Ascending aorta (tissue), 2 donors: Measurements from ENCODE around the gene DHRS1. TPM values are rescaled to one million over a fixed set of nuclear protein-coding genes. Genes with fewer than 3 reads are reported as not detected.

ENCODE experiments used
- DNase-seq, 2 donors: peaks; one replicate each; pipeline ENCODE4 v3.0.0-alpha.2; 2019; ENCODE audit warnings: low spot score in 2 of 2
- H3K27ac ChIP-seq, 2 donors: fragments of 200-600 bp; sonication (generic); one replicate each; pipeline ENCODE4 v1.5.1; 2016 to 2017; ENCODE audit warnings: mild to moderate bottlenecking in 1 of 2
- H3K27me3 ChIP-seq: fragments of 200-600 bp; sonication (generic); one replicate; pipeline ENCODE4 v1.5.1; 2017
- H3K36me3 ChIP-seq, 2 donors: fragments of 200-600 bp; sonication (generic); one replicate each; pipeline ENCODE4 v1.5.1; 2016
- H3K4me1 ChIP-seq, 2 donors: fragments of 200-600 bp; sonication (generic); one replicate each; pipeline ENCODE4 v1.5.1; 2016 to 2017; ENCODE audit warnings: mild to moderate bottlenecking in 1 of 2
- H3K4me3 ChIP-seq, 2 donors: fragments of 200-600 bp; sonication (generic); one replicate each; pipeline ENCODE4 v1.5.1; 2016 to 2017; ENCODE audit warnings: mild to moderate bottlenecking in 1 of 2
- H3K9me3 ChIP-seq, 2 donors: fragments of 200-600 bp; sonication (generic); one replicate each; pipeline ENCODE4 v1.5.1; 2016
- CTCF ChIP-seq, 3 experiments: fragments of 200-600 bp in 2 of 3; fragments of 450-650 bp in 1 of 3; sonication (generic) in 2 of 3; IDR thresholded peaks; one replicate each; pipeline ENCODE4 v1.5.1; 2016 to 2019; ENCODE audit warnings: antibody characterized with exemption in 3 of 3, mild to moderate bottlenecking in 1 of 3, moderate library complexity in 1 of 3
- intact Hi-C: fragments of 100-400 bp; cut with DNase I; formaldehyde crosslinking; loops from one replicate; pipeline ENCODE4 v1.15.1; 2023
- total RNA-seq: library from RNA; depleted of rRNA; stranded (reverse); fragments of >200 nt; gene quantifications from one replicate; pipeline ENCODE4 v1.1.0, GENCODE V29; 2016

Gene DHRS1
- total RNA-seq, 1 donor from 2014 or later: 100 TPM

DNA sequence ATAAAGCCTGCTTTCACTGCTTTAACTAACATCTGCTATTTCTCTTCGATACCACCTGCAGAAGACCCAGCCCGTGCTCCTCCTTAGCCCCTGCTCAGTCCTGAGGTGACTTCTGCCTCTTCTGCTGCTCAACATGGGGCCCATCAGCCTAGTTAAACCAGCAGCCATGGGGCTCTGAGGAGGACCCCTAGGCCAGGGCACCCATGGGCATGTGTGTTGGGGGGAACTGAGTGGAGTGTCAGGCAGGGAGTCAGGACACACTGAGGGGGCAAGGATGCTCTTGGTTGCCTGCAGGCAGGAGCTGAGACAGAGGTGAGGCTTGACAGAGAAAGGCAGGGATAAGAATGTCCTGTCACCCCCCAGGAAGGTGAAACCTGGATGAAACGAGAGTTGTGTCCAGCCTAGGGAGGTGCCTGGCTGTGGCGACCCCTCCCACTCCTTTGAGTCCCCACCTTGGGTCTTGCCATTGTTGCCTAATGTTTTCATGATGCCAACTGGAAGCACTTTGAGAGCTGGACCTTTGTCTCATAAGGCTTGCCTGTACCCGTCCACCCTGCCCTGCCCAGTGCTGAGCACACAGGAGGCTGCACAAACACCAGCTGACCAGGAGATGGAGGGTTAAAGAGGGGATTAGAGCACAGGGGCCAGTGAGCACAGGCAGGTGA, 15.7 kb downstream of the DHRS1 start:
- Histone ChIP-seq H3K9me3 (no peaks in the 10 kb centered on the region), H3K4me1 (no peaks in the 10 kb centered on the region), H3K4me3 (no peak overlapping the region), H3K27ac (no peak overlapping the region), H3K27me3 (no peaks in the 10 kb centered on the region), H3K36me3 (no peaks in the 10 kb centered on the region)
- no peak for TF ChIP-seq CTCF (IDR thresholded peaks at IDR 0.05)
- DNase-seq: no peak
- intact Hi-C loops: no loop called here

GRCh38 chr14:24282736-24283135, 16.8 kb downstream of the DHRS1 start:
- Histone ChIP-seq H3K36me3 (no peaks in the 10 kb centered on the region), H3K4me1 (no peaks in the 10 kb centered on the region), H3K9me3 (no peaks in the 10 kb centered on the region), H3K27ac (no peak overlapping the region), H3K27me3 (no peaks in the 10 kb centered on the region), H3K4me3 (no peak overlapping the region)
- intact Hi-C loops: no loop called here
- no peak for TF ChIP-seq CTCF (IDR thresholded peaks at IDR 0.05)
- no peak for DNase-seq

DNA sequence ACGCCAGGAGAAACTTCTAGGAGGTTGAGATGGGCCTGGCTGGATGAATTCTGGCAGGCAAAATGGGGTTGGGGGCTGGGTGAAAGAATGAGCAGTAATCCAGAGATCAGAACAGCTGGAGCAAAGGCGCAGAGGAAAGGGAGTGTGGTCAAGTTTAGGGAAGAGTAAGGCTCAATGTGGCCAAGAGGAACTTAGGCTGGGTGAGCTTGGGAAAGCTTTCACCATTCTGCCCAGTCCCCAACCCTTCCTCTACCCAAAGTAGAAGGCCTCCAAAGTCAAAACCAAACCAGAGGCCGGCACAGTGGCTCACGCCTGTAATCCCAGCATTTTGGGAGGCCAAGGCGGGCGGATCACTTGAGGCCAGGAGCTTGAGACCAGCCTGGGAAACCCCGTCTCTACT, 17.9 kb downstream of the DHRS1 start:
- Histone ChIP-seq H3K27ac (no peak overlapping the region), H3K4me1 (no peaks in the 10 kb centered on the region), H3K36me3 (no peaks in the 10 kb centered on the region), H3K9me3 (no peaks in the 10 kb centered on the region), H3K4me3 (no peak overlapping the region), H3K27me3 (no peaks in the 10 kb centered on the region)
- DNase-seq: no peak
- TF ChIP-seq CTCF (IDR thresholded peaks at IDR 0.05): no peak
- intact Hi-C loops: no loop called here

- no peaks in the 10 kb centered on the region for H3K27me3 ChIP-seq
- DNase-seq: no peak
- H3K4me3 ChIP-seq: no peak overlapping the region
- H3K27ac ChIP-seq: no peak overlapping the region
- TF ChIP-seq CTCF (IDR thresholded peaks at IDR 0.05): no peak
- no peaks in the 10 kb centered on the region for H3K9me3 ChIP-seq
- no peaks in the 10 kb centered on the region for H3K4me1 ChIP-seq
- no peaks in the 10 kb centered on the region for H3K36me3 ChIP-seq
- intact Hi-C loops: no loop called here
Measured at GRCh38 chr14:24280797-24281460, 18.7 kb downstream of the DHRS1 start.

DNA sequence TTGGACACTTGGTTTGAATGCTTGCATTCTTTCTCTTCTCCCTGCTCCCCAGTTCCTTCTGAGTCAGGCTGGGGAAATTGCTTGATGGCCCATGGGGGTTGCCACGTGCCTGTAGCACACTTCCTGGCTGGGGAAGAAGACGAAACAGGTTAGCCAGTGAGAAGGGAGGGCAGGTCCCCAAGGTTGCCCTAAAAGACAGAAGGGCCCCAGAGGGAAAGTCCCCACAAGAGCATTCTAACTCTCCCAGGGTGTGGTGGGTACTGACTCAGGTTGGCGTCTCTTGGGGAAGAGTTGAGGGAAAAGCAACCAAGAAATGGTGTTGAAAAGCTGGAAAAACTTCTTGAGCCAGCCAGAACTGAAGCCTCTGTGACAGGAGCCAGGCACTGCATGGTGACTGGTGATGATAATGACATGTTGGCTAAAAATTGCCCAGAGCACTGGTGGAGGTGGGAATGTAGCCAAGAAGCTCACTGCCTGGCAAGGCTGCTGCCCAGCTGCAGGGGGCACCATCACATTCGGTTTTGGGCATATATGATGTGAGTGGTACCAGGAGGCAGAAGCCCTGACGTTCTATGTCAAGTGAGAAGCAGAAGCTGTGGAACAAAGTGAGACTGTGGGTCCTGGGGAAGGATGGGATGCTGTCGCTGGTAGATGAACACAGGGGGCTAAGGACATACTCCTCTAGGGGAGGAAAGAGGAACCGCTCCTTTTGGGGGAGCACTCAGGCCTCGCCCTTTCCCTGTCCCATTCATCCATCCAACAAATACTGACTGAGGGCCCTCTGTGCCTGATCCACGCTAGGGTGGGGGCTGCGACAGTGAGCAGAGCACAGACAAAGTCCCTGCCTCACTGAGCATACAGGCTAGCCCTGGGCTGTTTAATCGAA, 20.0 kb downstream of the DHRS1 start:
- Histone ChIP-seq H3K4me1 (no peaks in the 10 kb centered on the region), H3K9me3 (no peaks in the 10 kb centered on the region), H3K4me3 (no peak overlapping the region), H3K36me3 (no peaks in the 10 kb centered on the region), H3K27me3 (no peaks in the 10 kb centered on the region), H3K27ac (no peak overlapping the region)
- intact Hi-C loops: no loop called here
- no peak for DNase-seq
- TF ChIP-seq CTCF (IDR thresholded peaks at IDR 0.05): no peak
